K562 (cell line): ENCODE measurements around the gene ADPRH. TPM values are rescaled to one million over a fixed set of nuclear protein-coding genes. Genes with fewer than 3 reads are reported as not detected.
A peak's percentile ranks its signal among the peaks of the same experiment; 100 is the strongest.
"Not testable (repeated sequence)": the region's sequence is repeated elsewhere in the genome, so short reads cannot be mapped to it uniquely, and the experiment has no call there.

Experiments
- ATAC-seq: fragments of 200-7000 bp; cut with Tn5 transposase; 3 replicates; pipeline ENCODE4 v1.9.1; 2020; ENCODE audit warnings: moderate library complexity
- BruUV-seq: library from RNA; stranded (reverse); fragments of 400-500 nt; replicated peaks from 2 replicates; lab custom pipeline; 2021; lab: Mats Ljungman, UMichigan
- CTCF ChIA-PET: fragments of 300-600 bp; formaldehyde crosslinking; extraction: SDS; loops from one replicate; lab custom pipeline; 2021; ENCODE audit warnings: low intra/inter-chr PET ratio; lab: Yijun Ruan, JAX
- POLR2A ChIA-PET: fragments of 300-600, 350-650 bp; sonication (Branson Sonifier 250); formaldehyde crosslinking; extraction: SDS; loops from one replicate; lab custom pipeline; 2021; ENCODE audit warnings: antibody characterized with exemption, inconsistent platforms; lab: Yijun Ruan, JAX
- DNase-seq, 4 experiments: peaks; one replicate each; pipeline versions ENCODE4 v3.0.0 to v3.0.0-alpha.2; 2011 to 2018; ENCODE audit warnings: low spot score in 3 of 4, mixed read lengths in 3 of 4; ENCODE audit errors: extremely low read depth in 1 of 4
- FAIRE-seq: peaks from 2 replicates; lab custom pipeline; 2011; peaks lifted over from hg19 to GRCh38; lab: Jason Lieb, UNC
- H2AFZ ChIP-seq: 2 replicates; pipeline ENCODE4 v1.6.0; 2011; ENCODE audit warnings: low read depth, low read length, control low read depth, inconsistent platforms
- H3K27ac ChIP-seq: fragments of 200-600 bp; 3 replicates; pipeline ENCODE4 v1.8.0; 2011; ENCODE audit warnings: low read depth, mild to moderate bottlenecking, control low read depth, inconsistent platforms, low read length, moderate library complexity, mixed read lengths; ENCODE audit errors: extremely low read depth
- H3K27me3 ChIP-seq, 2 experiments: fragments of 300-600 bp in 1 of 2; 2 replicates in 1 of 2; 3 replicates in 1 of 2; pipeline versions ENCODE4 v1.6.0 to v1.8.0; 2011; ENCODE audit warnings: inconsistent platforms in 2 of 2, low read length in 2 of 2, mild to moderate bottlenecking in 1 of 2, mixed read lengths in 1 of 2, moderate library complexity in 1 of 2; ENCODE audit not compliant: control insufficient read depth in 2 of 2, insufficient read depth in 2 of 2
- H3K36me3 ChIP-seq: fragments of 300-600 bp; 3 replicates; pipeline ENCODE4 v1.8.0; 2011; ENCODE audit warnings: mild to moderate bottlenecking, low read length, inconsistent platforms; ENCODE audit not compliant: control insufficient read depth, insufficient read depth
- H3K4me1 ChIP-seq, 2 experiments: fragments of 200-600 bp in 1 of 2; replicated peaks in 1 of 2; 2 replicates in 1 of 2; 3 replicates in 1 of 2; pipeline versions ENCODE4 v1.5.1 to v1.8.0; 2011; ENCODE audit warnings: inconsistent platforms in 2 of 2, low read length in 2 of 2, mild to moderate bottlenecking in 1 of 2, mixed read lengths in 1 of 2, moderate library complexity in 1 of 2; ENCODE audit not compliant: control insufficient read depth in 2 of 2, insufficient read depth in 2 of 2
- H3K4me2 ChIP-seq: 2 replicates; pipeline ENCODE4 v1.6.1; 2011; ENCODE audit warnings: low read length, control low read depth, inconsistent platforms, mixed read lengths; ENCODE audit not compliant: insufficient read depth
- H3K4me3 ChIP-seq: fragments of 200-600 bp; sonication (generic), shearing (Covaris generic); 2 replicates; pipeline ENCODE4 v1.5.1; 2016; ENCODE audit warnings: control low read depth, inconsistent platforms
- H3K79me2 ChIP-seq: fragments of 200-600 bp; 3 replicates; pipeline ENCODE4 v1.8.0; 2011; ENCODE audit warnings: low read length, inconsistent platforms; ENCODE audit not compliant: control insufficient read depth, insufficient read depth
- H3K9ac ChIP-seq, 2 experiments: 2 replicates each; pipeline versions ENCODE4 v1.6.0 to v1.6.1; 2011; ENCODE audit warnings: low read depth in 2 of 2, low read length in 2 of 2, control low read depth in 1 of 2, inconsistent platforms in 1 of 2, mild to moderate bottlenecking in 1 of 2, mixed read lengths in 1 of 2; ENCODE audit not compliant: insufficient read depth in 1 of 2
- H3K9me1 ChIP-seq: one replicate; pipeline ENCODE4 v1.6.0; 2011; ENCODE audit warnings: inconsistent platforms, mild to moderate bottlenecking, low read length, moderate library complexity; ENCODE audit not compliant: control insufficient read depth, insufficient read depth
- H3K9me3 ChIP-seq: replicated peaks from 2 replicates; pipeline ENCODE4 v1.5.1; 2011; ENCODE audit warnings: low read depth, low read length, inconsistent platforms; ENCODE audit not compliant: control insufficient read depth, insufficient read depth
- H4K20me1 ChIP-seq: replicated peaks from 2 replicates; pipeline ENCODE4 v1.6.1; 2011; ENCODE audit warnings: low read length, inconsistent platforms, mixed read lengths; ENCODE audit not compliant: control insufficient read depth, insufficient read depth
- BRD4 ChIP-seq: fragments of 200-600 bp; sonication (generic); IDR thresholded peaks from 2 replicates; pipeline ENCODE4 v1.6.1; 2017; ENCODE audit warnings: inconsistent platforms
- CCNT2 ChIP-seq: IDR thresholded peaks from 2 replicates; pipeline ENCODE4 v1.6.1; 2011; ENCODE audit warnings: borderline replicate concordance, low read depth, mild to moderate bottlenecking, moderate library complexity, mixed read lengths, low read length; ENCODE audit not compliant: insufficient read length; ENCODE audit errors: extremely low read depth
- CEBPB ChIP-seq: fragments of 450-650 bp; IDR thresholded peaks from 2 replicates; pipeline ENCODE4 v1.6.1; 2016; ENCODE audit warnings: missing genetic modification characterization, missing compliant biosample characterization
- DACH1 ChIP-seq: fragments of 450-650 bp; IDR thresholded peaks from 2 replicates; pipeline ENCODE4 v1.6.1; 2018; ENCODE audit not compliant: partially characterized antibody
- NFIX ChIP-seq: fragments of 250-450 bp; sonication (Bioruptor Pico); IDR thresholded peaks from 2 replicates; pipeline ENCODE4 v1.4.0; 2020; ENCODE audit warnings: low read depth, mild to moderate bottlenecking, moderate library complexity
- RFX1 ChIP-seq: fragments of 450-650 bp; IDR thresholded peaks from 2 replicates; pipeline ENCODE4 v1.6.1; 2016; ENCODE audit warnings: mild to moderate bottlenecking, moderate library complexity
- SMARCC2 ChIP-seq: fragments of 450-650 bp; IDR thresholded peaks from 2 replicates; pipeline ENCODE4 v1.6.1; 2017; ENCODE audit warnings: antibody characterized with exemption, moderate library complexity, mild to moderate bottlenecking, low read depth
- TAF9B ChIP-seq: fragments of 450-650 bp; IDR thresholded peaks from 2 replicates; pipeline ENCODE4 v1.6.1; 2018; ENCODE audit warnings: mild to moderate bottlenecking; ENCODE audit not compliant: partially characterized antibody
- TARDBP ChIP-seq: fragments of 450-650 bp; IDR thresholded peaks from 2 replicates; pipeline ENCODE4 v1.6.1; 2016
- WGBS: fragments of 100-300 bp; shearing (Covaris generic); methylation state at CpG from one replicate; pipeline ENCODE4 v1.1.6; 2016; ENCODE audit warnings: low coverage, mixed read lengths; ENCODE audit not compliant: insufficient coverage; ENCODE audit errors: missing lambda C conversion rate; 5-methylcytosine and 5-hydroxymethylcytosine counted together
- in situ Hi-C: fragments of 300-500 bp; cut with MboI; formaldehyde crosslinking; loops from 4 replicates; pipeline ENCODE4 v1.15.0; 2018; ENCODE audit warnings: inconsistent platforms, mixed read lengths
- intact Hi-C: fragments of 100-400 bp; cut with micrococcal nuclease; formaldehyde crosslinking; loops from 2 replicates; pipeline ENCODE4 v1.14.2; 2022
- polyA plus RNA-seq, 8 experiments: library from polyadenylated mRNA; depleted of rRNA in 4 of 8; stranded (reverse) in 5 of 8; unstranded in 3 of 8; fragments of >200 nt; fragmentation: Nextera tagmentation in 2 of 8; fragmentation: Illumina TruSeq in 1 of 8; extraction: Ambion mirVana in 2 of 8; extraction: Trizol in 1 of 8; gene quantifications; 2 replicates each; pipeline versions ENCODE4 v1.2.1 to v1.2.3, GENCODE V29; 2011 to 2014; ENCODE audit warnings: inconsistent platforms in 1 of 8, missing spikeins in 1 of 8
- total RNA-seq, 7 experiments: library from RNA; depleted of rRNA in 6 of 7; stranded (reverse); fragments of >200 nt in 6 of 7; fragmentation: Illumina TruSeq in 2 of 7; extraction: Trizol in 2 of 7; gene quantifications; 2 replicates each; pipeline versions ENCODE4 v1.2.1 to v1.2.3, GENCODE V29; 2011 to 2021; ENCODE audit warnings: low replicate concordance in 1 of 7

ADPRH gene
- total and polyA plus RNA-seq, 9 of the 15 experiments (the other 6 are each of a cell fraction or from before 2014, with no cell fraction given) = 0.01 to 1.4 (median 0.65) TPM

- no peak for TF ChIP-seq NFIX (CRISPR knock-in tag)
- no peak for TF ChIP-seq CCNT2
- TF ChIP-seq TARDBP = no peak
- TF ChIP-seq CEBPB (tag) = no peak
- no peak for TF ChIP-seq TAF9B
- no peak for TF ChIP-seq BRD4
Measured at GRCh38 chr3:119550192-119550910, 28.9 kb upstream of the ADPRH start (continued).

- Histone ChIP-seq H3K4me3 (no peak overlapping the region), H3K9me3 (no peaks in the 10 kb centered on the region), H4K20me1 (no peaks in the 10 kb centered on the region), H3K4me2 (no peak overlapping the region), H3K9me1 (no peaks in the 10 kb centered on the region), H3K27ac (no peak overlapping the region), H2AFZ (no peak overlapping the region), H3K36me3 (no peaks in the 10 kb centered on the region), H3K4me1 (no peaks in the 10 kb centered on the region; a peak in 1 of 5 replicates), H3K9ac (no peak overlapping the region), H3K79me2 (no peaks in the 10 kb centered on the region), H3K27me3 (no peaks in the 10 kb centered on the region)
- TF ChIP-seq SMARCC2 (no peak), DACH1 (no peak), RFX1 (peak; percentile 42; the same call in 1 of the 2 replicates)
- BruUV-seq = no TSS peak
- 73% methylated on average over 5 of the region's 5 CpGs for WGBS
- no peak for FAIRE-seq
- no peak for ATAC-seq
- no peak for DNase-seq
- ChIA-PET CTCF (no interaction called here), POLR2A (no interaction called here)
- intact Hi-C loops = no loop called here
- in situ Hi-C loops = no loop called here
Measured at GRCh38 chr3:119551598-119551997, 27.7 kb upstream of the ADPRH start.

- H3K9me1 ChIP-seq, H3K4me3 ChIP-seq, H4K20me1 ChIP-seq, H3K36me3 ChIP-seq, H3K9me3 ChIP-seq, FAIRE-seq, H3K79me2 ChIP-seq, CTCF ChIA-PET, DNase-seq, ATAC-seq, H3K27ac ChIP-seq, H3K27me3 ChIP-seq, BruUV-seq, H3K4me2 ChIP-seq, in situ Hi-C loops, H2AFZ ChIP-seq, POLR2A ChIA-PET, intact Hi-C loops, H3K4me1 ChIP-seq, H3K9ac ChIP-seq: not testable (repeated sequence)
- WGBS = 69% methylated on average over 6 of the region's 6 CpGs
Measured at GRCh38 chr3:119552928-119553327, 26.4 kb upstream of the ADPRH start.
